Head of caudate nucleus (tissue), 42 donors: ENCODE measurements around the gene CYP2C18.
A peak's percentile ranks its signal among the peaks of the same experiment; 100 is the strongest.
"Not testable (repeated sequence)": the region's sequence is repeated elsewhere in the genome, so short reads cannot be mapped to it uniquely, and the experiment has no call there.

Experiments
- DNase-seq, 42 donors: peaks; one replicate each; pipeline versions ENCODE4 v3.0.0 to v3.0.0-alpha.2; 2020 to 2021; ENCODE audit warnings: mixed read lengths in 7 of 42
- intact Hi-C: fragments of 100-400 bp; cut with DNase I; formaldehyde crosslinking; loops from one replicate; pipeline ENCODE4 v1.15.0; 2022

CYP2C18 gene

DNA sequence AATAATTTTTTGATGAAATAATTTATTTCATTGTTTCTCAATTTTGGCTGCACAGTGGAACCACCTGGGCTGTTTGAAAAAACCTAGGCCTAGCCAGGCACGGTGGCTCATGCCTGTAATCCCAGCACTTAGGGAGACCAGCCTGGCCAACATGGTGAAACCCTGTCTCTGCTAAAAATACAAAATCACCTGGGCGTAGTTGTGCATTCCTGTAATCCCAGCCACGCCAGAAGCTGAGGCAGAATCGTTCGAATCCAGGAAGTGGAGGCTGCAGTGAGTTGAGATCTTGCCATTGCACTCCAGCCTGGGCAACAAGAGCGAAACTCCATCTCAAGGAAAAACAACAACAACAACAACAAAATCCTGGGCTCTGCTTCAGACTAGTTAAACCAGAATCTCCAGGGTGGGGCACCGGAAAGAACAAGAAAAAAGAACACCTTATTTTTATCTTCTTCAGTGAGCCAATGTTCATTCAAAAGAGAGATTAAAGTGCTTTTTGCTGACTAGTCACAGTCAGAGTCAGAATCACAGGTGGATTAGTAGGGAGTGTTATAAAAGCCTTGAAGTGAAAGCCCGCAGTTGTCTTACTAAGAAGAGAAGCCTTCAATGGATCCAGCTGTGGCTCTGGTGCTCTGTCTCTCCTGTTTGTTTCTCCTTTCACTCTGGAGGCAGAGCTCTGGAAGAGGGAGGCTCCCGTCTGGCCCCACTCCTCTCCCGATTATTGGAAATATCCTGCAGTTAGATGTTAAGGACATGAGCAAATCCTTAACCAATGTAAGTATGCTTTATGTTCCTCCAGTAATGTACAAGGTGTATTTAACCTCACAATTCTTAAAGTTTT lies at the start of gene CYP2C18:
Gene CYP2C18, plus strand, starts transcription at position 516 of the 841 bp plus-strand sequence. Its CDS starts 91 bp downstream, at position 607.
- intact Hi-C loops = no loop called here
- no peak for DNase-seq

DNA sequence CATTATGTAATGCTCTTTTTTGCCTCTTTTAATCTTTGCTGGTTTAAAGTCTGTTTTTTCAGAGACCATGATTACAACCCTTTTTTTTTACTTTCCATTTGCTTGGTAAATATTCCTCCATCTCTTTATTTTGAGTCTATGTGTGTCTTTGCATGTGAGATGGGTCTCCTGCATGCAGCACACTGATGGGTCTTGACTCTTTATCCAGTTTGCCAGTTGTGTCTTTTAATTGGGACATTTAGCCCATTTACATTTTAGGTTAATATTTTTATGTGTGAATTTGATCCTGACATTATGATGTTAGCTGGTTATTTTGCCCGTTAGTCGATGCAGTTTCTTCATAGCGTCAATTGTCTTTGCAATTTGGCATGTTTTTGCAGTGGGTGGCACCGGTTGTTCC lies 45.4 kb upstream of the CYP2C18 start:
- DNase-seq, intact Hi-C loops: not testable (repeated sequence)

DNA sequence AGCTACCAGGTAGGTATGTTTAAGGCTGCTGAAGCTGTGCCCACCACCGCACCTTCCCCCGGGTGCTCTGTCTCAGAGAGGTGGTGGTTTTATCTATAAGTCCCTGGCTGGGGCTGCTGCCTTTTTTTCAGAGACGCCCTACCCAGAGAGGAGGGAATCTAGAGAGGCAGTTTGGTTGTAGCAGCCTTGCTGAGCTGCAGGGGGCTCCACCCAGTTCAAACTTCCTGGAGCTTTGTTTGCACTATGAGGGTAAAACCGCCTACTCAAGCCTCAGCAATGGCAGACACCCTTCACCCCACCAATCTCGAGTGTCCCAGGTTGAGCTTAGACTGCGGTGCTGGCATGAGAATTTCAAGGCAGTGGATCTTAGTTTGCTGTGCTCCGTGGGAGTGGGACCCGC lies 43.6 kb upstream of the CYP2C18 start:
- no peak for DNase-seq
- intact Hi-C loops = no loop called here

DNA sequence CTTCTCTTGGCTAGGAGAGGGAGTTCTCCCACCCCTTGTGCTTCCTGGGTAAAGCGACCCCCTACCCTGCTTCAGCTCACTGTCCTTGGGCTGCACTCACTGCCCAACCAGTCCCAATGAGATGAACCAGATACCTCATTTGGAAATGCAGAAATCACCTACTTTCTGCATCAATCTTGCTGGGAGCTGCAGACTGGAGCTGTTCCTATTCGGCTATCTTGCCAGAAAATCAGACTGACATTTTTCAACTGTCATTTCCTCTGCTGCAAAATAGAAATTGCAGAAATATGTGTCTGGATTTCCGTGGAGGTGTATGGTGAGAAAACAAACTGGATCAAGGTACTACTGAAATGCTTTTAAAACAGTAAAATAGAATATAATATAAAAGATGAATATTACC lies 43.0 kb upstream of the CYP2C18 start:
- DNase-seq = no peak
- intact Hi-C loops = no loop called here

DNA sequence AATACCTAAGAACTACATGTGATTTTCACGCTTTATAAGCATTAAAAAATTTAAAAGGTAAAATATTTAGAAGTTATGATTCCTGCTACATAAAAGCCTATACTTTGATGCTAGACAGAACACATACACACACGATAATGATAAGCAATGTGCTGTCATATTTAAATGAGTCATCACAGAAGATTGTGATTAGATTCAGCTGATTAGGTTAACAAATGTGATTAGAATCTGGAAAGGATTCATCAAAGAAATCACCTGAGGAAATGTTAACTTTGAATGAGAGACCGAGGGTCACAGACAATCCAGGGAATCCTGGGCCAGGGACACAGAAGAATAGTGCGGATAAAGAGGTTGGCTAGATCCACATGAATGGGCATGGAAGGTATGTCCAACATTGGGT lies 42.0 kb upstream of the CYP2C18 start:
- intact Hi-C loops = no loop called here
- DNase-seq = no peak

DNA sequence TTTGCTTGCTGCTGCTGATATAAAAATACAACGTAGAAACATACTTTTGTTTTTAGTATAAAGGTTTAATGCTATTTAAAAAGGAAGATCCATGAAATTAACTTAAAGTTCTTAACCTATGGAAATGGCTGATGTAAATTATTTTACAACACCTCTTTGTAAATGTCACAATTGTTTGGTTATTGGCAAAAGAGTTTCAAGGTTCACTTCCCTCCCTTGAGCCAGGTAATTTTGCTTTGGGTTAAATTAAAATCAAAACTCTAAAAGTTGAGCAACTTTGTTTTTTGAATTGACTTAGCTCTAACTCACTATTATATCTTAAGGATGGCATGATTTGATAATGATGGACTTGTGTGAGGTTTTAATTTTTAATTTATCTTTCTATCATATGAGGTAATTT lies 39.2 kb upstream of the CYP2C18 start:
- no peak for DNase-seq
- intact Hi-C loops = no loop called here

DNA sequence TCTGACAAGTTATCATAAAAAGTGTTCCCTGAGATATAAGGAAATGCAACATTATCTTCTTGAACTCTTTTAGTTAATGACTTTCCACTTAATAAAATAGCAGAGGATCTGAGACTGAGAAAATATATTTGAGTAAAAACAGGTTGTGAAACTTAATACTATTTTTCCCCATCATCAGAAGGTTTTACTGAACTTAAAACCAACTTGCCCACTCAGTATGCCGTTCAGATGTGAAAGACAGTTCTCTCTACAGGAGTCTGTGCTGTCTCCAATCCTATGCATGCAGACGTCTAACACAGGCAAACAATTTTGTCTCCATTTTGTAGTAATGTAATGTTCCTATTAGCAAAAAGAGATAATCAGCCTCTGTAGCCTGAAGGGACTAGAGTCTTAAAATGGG lies 38.2 kb upstream of the CYP2C18 start:
- DNase-seq = no peak

DNA sequence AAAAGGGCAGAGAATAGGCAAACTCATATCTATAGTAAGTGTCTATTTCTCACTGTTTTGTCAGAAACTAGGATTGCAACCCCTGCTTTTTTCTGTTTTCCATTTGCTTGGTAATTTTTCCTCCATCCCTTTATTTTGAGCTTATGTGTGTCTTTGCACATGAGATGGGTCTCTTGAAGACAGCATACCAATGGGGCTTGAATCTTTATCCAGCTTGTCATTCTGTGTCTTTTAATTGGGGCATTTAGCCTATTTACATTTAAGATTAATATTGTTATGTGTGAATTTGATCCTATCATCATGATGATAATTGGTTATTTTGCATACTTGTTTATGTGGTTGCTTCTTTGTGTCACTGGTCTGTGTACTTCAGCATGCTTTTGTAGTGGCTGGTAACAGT lies 28.3 kb upstream of the CYP2C18 start:
- DNase-seq, intact Hi-C loops: not testable (repeated sequence)

More for the DNA sequence above, 38.2 kb upstream of the CYP2C18 start:
- intact Hi-C loops = no loop called here

DNA sequence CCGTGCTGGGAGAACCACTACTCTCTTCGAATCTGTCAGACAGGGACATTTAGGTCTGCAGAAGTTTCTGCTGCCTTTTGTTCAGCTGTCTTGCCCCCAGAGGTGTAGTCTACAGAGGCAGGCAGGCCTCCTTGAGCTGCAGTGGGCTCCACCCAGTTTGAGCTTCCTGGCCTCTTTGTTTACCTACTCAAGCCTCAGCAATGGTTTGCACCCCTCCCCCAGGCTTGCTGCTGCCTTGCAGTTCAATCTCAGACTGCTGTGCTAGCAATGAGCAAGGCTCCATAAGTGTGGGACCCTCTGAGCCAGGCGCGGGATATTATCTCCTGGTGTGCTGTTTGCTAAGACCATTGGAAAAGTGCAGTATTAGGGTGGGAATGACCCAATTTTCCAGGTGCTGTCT lies 20.5 kb upstream of the CYP2C18 start:
- intact Hi-C loops, DNase-seq: not testable (repeated sequence)

DNA sequence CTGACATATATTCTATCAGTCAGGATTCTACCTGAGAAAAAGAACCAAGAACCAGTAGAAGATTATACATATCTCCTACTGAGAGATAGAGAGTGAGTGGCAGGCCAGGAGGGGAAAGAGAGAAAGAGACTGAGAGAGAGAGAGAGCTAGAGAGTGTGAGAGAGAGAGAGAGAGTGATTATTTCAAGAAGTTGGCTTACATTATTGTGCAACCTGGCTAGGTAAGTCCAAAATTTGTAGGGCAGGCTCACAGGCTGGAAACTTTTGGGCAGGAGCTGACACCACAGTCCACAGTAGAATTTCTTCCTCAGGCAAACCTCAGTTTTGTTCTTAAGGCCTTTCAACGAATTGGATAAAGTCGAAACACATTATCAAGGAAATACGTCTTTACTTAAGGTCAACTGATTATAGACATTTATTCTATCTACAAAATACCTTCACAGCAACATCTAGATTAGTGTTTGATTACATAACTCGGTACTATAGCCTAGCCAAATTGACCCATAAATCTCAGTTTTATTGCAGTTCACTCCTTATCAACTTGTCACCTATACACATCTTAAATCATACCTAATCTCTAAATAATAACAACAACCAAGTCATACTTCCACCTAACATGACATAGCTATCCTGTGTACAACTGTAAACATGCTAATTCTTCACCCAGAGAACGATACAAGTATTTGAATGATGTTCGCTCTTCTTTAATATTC lies 17.0 kb upstream of the CYP2C18 start:
- no peak for DNase-seq
- intact Hi-C loops = no loop called here

DNA sequence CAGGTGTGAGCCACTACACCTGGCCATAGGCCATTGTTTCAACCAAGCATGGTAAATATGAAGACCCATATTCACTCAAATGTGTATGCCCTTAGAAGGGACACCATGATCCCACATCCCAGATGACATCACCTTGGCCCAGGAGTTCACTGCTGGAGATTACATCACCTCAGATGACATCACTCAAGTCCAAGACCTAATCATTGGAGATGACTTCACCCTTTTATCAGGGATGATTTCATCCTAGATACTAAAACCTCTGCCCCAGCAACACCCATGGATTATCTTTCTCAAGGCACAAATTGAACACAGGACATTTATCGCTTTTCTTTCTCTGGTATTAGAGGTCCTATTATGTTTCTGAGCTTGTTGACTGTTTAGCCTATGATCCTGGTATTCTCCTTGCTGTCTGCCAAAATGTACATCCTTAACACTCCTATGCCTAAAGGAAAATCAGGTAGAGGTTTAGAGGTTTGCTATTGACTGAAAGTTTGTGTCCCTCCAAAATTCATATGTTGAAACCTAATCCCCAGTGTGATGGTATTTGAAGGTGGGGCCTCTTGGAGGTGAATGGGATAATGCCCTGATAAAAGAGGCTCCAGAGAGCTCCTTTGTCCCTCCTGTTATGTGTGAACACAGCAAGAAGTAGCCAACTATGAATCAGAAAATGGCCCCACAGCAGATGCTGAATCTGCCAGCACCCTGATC lies 9.8 kb upstream of the CYP2C18 start:
- intact Hi-C loops = no loop called here
- no peak for DNase-seq

DNA sequence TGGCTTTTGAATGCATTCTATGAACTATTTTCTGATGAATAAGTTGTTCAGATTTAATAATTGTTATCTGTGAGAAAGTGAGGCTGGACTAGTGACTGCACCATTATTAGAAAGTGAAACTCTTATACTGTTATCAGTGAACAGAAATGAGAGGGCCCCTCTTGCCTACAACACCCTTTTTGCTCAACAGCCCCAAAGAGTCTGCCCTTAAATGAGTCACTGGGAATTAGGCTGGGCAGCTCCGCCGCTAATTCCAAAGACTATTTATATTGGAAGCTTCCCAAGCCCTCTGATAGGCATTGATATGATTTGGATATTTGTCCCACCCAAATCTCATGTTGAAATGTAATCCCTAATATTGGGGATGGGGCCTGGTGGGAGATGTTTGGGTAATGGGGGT lies 7.0 kb upstream of the CYP2C18 start:
- DNase-seq = no peak
- intact Hi-C loops = no loop called here

DNA sequence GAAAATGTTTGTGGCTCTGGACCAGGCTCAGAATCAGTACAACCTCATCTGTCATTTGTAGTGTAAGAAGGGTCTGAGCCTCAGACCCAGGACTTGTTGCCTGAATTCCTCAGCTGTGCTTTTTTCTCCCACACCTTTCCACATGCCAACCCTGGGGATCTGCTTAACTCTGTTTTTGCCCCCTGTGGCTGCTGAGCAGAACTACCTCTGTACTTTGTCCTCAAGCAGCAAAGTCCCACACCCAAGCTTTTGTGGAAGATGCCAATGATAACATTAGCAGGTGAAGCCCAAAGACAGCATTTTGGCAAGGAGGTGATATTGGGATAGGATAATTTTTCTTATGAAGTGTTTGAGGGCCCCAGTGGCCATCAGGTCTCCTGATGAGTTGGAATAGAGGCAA lies 5.8 kb upstream of the CYP2C18 start:
- DNase-seq = no peak
- intact Hi-C loops = no loop called here

DNA sequence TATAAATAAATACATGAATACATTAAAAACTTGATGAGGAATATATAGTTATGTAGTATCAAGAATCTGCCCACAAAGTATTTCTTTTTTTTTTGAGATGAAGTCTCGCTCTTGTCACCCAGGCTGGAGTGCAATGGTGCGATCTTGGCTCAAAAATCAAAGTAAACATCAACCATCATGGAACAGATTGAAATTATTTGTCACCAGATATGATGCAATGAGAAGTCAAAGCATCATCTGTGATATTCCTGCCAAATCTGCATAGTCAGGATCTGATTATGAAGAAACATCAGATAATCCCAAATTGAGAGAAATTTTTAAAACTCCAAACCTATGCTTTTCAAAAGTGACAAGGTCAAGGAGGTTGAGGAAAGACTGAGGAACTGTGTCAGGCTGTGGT lies 5.1 kb upstream of the CYP2C18 start:
- intact Hi-C loops = no loop called here
- DNase-seq = no peak

DNA sequence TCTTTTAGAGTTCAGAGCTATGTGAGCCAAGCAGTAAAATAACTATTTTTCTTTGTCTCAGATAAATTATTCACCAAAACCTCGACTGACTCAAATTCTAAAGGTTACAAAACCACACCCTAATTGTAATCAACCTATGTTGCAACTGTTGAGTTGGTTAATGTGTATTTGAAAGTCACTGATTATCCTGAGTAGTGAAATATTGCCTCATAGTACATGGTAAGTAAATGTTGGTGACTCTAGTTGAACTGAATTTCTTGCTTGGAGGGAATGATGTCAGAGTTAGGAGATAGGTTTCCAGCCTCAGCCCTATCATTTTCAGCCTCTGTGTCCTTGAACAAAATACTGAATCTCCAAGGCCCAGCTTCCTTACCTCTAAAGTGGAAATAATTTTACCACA lies 3.0 kb upstream of the CYP2C18 start:
- intact Hi-C loops = no loop called here
- DNase-seq = no peak

DNA sequence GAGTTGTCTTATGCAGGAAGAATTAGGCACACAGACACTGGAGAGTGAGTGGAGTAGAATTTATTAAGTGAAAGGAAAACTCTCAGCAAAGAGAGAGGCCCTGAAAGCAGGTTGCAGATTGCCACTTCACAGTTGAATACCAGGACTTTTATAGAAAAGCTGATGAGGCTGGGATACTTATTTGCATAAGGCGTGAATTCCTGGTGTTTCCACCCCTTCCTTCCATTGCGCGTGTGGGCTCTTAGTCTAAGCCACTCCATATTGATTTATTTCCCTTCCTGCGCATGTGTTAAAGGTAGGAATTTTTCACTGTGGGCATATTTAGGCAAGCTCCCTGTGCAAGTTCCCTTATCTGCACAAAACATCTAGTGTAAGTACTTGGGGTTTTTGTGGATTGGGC lies 893 bp upstream of the CYP2C18 start:
- intact Hi-C loops, DNase-seq: not testable (repeated sequence)

DNA sequence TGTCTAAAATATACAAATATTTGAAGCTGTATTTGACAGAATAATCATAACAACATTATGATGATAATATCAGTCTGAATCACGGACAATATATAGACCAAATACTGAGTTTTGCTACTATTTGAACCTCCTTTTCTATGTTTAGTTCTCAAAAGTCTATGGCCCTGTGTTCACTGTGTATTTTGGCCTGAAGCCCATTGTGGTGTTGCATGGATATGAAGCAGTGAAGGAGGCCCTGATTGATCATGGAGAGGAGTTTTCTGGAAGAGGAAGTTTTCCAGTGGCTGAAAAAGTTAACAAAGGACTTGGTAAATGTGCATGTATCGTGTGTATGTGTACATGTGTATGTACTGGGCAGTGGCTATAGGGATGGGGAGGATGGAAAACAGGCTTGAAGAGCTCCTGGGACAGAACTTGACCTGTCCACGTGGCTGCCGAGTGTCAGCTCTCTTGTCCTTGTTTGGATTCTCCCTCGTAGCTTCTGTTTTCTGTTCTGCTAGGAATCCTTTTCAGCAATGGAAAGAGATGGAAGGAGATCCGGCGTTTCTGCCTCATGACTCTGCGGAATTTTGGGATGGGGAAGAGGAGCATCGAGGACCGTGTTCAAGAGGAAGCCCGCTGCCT lies 4.2 kb downstream of the CYP2C18 start:
- no peak for DNase-seq
- intact Hi-C loops = no loop called here

DNA sequence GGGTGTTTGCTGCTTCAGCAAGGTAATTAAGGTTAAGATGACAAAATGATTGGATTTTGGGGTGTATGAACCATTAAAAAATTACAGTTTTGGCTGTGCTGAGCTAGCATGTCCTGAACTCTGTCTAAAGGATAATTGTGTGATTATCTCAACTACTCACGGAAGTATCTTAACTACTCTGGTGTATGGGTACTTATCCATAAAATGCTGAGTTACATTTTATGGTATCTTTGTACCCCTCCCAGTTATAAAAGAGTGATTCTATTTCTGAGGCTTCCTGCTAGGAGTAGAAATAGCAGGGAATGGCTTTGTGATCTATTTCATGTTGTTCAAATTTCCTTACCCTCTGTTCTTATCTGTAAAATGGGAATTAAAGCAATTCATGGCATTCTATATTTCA lies 22.6 kb downstream of the CYP2C18 start:
- no peak for DNase-seq
- intact Hi-C loops = no loop called here

DNA sequence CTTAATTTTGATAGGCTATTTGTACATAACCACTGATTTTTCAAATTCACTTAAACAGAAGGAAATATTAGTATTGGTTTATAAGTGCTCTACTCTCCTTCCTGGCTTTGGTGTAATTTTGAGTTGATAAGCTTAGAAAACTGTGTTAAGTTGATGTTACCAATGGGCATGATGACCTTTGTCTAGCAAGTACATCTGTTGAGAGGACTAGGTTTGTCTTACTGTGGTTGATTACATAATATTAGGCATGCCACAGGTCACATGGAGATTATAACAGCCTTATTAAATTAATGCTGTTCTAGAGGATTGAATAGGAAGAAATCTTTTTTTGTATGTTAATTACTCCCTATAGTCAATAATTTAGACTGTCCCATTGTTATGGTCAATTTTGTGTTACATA lies 27.0 kb downstream of the CYP2C18 start:
- no peak for DNase-seq
- intact Hi-C loops = no loop called here

DNA sequence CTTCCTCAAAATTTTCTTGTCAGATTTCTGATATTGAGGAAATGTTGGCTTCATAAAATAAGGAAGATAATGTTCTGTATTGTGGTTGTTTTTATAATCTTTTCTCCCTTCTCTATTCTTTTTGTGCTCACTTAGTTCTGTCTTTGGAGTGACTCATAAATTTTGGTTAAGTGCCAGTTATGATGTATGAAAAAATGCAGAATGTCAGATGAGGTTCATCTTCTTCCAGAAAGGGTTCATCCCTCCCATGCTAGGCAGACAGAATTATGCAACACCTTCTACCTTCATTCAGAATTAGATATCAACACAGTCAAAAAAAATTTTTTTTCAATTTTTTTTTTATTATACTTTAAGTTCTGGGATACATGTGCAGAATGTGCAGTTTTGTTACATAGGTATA lies 42.3 kb downstream of the CYP2C18 start:
- peak in 6 of 42 donors; percentile 2 to 46 (median 15) for DNase-seq
- intact Hi-C loops = no loop called here
